HG02571 (cell line): ENCODE data around the gene ZMIZ1.

Experiments
- ATAC-seq: cut with Tn5 transposase; IDR thresholded peaks from one replicate; pipeline ENCODE4 v1.9.1; 2021; ENCODE audit warnings: mild to moderate bottlenecking, moderate library complexity; ENCODE audit not compliant: unreplicated experiment

Gene ZMIZ1

DNA sequence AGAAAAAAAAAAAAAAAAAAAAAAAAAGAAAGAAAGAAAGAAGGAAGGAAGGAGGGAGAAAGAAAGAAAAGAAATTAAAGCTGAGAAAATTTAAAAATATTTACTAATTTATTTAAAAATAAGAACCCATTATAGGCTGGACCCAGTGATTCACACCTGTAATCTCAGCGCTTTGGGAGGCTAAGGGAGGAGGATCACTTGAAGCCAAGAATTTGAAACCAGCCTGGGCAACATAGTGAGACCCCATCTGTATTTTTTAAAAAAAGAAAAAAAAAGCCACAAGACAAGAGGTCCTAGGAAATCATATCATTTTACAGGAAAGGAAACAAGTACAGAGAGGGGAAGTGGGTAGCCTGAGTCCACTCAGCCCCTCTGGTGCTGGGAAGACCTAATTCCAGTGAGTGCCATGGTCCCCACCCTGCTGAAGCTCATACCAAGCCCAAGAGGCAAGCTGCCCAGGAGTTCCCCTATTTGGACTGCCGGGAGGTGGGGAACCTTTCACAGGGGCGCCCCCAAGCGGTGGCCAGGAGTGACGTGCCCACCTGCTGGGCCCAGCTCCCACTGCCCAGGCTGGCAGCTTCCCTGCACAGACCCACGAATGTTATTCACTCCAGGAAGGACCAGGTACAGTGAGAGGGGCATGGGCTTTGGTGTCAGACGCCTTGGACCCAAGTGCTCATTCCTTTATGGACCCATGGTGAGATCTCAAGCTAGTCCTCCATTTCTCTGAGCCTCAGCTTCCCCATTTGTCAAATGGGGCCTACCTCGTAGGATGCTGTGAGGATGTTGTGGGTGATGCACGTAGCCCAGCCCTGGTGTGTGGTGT is 133.6 kb downstream of the ZMIZ1 start:
- no peak for ATAC-seq

DNA sequence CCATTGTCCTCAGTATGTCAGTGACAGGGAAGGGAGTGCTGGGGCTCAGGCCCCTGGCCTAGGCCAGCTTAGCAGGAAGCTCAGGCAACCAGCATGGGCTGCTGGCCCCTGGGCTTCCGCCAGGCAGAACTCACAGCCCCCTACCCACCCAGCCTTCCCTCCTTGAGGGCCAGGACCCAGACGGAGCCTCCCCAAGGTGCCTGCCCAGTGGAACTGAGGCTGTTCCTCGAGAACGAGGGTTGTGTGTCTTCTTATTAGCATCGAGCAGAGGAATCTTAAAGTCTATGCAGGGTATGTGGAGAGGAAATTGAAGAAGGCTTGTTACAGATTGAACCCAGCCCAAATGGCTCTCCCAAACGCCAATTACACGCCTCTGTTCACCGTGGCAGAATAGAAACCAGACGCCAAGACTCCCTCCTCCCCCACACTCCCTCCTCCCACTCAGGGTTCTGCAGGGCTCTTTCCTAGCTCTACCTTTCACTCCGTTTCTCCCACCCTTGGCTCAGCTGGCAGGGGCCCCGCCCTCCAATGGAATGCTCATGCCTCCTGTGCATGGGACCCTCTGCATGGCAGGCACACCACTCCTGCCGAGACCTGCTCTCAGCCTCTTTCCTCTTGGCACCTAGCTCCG is 134.4 kb downstream of the ZMIZ1 start:
- ATAC-seq, result no peak

DNA sequence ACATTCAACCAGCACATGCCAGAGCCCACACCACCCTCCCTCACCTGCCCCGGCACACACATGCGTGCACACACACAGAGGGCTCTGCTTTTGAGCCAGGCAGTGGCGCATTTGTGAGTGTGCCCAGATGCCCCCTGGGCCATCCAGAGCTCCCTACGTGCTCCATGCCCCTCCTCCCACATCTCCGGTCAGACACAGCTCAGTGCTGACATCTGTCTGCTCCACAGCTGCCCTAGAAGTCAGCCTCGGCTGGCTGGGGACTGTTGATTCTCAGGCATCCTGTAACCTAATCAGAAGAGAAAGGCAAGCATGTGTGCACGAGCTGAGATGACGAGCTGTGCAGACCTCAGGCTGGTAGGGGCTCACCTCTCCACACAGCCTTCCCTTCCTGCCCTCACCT is 135.1 kb downstream of the ZMIZ1 start:
- ATAC-seq, result no peak

DNA sequence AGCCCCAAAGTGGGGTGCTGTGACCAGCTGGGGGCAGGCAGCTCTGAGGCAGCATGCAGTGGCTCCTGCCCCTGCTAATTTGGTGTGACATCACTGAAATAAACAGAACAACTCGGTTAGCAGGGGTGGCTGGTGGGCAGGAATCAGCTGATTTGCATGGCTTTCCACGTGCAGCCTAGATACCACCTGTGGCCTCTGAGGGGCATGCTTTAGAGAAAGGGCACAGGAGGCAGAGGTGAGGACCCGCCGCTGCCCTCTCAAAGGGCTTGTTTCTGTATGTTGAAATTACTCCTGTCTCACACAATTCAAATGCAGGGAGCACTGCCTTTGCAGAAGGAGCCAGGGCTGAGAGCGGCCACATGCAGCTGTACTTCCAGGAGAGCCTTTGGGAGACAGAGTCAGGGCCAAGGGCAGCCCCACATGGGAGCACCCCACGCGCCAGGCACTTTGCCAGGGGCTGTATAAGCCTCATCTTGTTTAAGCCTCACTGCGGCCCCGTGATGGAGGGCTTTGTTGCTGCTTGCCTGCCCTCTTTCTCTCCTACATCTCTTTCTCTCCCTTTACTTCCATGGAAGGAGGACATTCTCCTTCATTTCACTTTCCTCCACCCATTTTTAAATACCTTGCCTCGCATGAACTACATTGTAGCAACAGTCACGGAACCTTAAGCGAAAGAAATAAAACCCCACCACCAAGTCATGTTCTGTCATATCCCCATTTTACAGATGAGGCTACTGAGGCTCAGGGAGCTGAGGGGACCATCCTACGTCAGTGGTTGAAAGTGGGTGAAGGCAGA is 137.7 kb downstream of the ZMIZ1 start:
- no peak for ATAC-seq

DNA sequence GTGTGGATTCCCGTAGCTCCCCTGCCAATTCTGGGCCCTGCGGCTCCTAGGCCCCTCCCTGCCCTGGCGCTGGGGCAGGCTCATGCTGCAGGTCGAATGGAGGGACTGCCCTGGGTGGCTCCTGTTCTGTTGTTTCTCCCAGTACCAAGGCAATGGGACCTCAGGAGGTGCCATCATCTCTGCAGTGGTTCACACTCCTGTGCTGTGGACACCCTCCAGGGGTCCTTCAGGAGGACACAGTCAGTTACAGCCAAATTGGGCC is 138.3 kb downstream of the ZMIZ1 start:
- ATAC-seq, result no peak

DNA sequence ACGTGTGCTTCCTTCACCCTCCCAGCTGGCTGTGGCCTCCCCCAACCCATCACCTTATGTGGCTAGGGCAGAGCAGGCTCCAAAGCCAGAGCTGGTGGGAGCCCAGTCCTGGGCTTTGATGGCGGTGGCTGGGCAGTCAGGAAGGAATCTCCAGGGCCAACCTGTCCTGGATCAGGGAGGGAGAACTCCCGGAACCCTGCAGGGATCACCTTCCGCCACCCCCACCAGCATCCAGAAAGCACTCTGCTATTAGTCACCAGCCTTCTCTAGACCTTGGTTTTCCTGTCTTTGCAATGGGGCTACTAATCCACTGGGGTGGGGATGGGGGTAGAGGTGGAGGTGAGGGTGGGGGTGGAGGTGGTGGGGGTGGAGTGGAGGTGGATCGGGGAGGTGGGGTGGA is 139.0 kb downstream of the ZMIZ1 start:
- no peak for ATAC-seq

DNA sequence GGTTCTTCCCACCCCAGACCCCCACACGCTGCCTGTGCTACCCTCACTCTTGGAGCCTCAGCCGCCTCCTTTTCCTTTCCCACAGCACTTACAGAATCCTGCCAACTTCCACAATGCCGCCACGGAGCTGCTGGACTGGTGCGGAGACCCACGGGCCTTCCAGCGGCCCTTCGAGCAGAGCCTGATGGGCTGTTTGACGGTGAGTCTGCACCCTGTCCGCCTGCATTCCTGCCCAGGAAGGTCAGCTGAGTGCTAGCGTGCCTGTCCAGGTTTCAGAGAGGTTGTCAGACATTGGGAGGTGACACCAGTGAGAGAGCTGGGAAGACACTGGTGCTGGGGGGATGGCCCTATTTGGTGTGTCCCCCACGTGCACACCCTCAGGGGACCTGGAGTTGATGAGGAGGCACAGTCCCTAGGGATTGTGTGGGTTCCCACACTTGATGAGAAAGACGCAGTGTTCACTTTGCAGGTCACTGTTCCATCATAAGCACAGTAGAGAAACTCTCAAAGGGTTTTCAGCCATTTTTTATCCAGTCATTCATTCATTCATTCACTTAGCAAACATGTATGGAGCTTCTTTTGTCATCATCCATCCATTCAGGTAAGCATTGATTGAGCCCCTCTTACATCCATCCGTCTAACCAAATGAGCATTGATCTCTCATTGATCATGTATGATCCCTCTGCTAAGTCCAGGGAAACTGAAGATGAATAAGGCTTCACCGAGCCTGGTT is 139.7 kb downstream of the ZMIZ1 start:
- no peak for ATAC-seq

DNA sequence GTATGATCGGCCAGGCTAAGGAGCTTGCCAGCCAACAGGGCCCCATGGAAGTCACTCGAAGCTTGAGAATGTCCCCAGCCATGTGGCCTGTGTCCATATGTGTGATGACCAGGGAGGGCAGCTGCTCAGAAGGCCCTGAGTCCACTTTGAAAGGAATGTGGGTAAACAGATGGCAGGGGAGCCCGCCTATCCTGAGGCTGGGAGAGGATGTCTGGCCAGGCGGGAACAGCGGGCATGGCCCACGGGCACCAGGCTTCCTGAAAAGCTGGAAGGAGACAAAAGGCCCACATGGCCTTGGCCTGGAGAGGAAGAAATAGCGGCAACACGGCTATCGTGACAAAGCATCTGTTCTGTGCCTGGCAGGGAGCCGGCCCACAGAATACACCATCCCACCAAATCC is 140.6 kb downstream of the ZMIZ1 start:
- no peak for ATAC-seq

DNA sequence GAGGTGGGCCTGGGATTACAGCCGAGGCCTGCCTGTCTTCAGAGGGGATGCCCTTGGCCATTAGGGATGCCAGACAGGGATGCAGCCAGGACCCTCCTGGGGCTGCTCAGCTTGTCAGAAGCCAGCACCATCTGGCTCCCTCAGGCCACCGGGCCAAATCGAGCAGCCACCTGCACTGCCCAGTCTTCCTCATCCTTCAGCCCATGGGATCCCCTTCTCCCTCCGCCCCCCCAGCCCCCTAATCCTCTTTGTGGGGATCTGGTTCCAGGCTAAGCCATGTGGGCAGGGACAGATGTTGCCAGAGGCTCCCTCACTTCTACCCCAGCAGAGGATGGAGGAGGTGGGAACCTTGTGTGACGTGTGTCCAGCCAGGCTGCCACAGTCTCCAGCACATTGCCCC is 141.1 kb downstream of the ZMIZ1 start:
- ATAC-seq, result no peak

DNA sequence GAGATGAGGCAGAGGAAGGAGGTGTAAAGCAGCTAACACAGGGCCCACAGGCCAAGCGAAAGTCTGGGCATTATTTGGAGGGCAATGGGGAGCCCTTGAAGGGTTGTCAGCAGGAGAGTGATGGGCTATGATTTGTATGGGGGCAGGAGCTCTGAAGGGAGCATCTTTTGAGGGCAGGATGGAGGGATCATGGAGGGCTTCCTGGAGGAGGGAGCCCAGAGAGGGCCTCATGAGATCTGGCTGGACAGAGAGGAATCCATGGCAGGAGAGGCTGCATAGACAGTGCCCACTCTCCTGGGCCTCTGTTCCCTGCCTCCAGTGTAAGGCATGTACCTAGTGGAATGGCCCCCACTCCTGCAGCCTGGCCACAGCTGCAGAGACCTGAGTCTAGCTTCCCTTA is 141.9 kb downstream of the ZMIZ1 start:
- ATAC-seq, result no peak

DNA sequence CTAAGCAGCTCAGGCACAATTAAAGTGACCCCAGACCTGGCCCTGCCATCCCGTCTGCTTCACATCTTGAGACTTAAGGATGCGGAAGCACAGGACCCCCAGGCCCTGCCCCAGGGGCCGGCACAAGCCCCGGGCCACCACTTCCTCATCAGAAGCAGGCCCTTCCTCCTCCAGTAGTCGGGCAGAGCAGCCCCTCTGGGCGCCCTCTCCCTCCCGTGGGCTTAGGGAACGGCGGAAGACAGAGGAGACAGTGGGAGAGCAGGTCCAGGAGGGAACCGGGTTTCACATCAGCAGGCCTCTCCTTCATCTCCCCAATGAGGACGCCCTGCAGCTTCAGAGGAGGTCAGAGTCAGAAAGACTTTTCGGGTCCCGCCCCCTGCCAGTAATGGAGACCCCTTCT is 142.8 kb downstream of the ZMIZ1 start:
- ATAC-seq, result no peak

DNA sequence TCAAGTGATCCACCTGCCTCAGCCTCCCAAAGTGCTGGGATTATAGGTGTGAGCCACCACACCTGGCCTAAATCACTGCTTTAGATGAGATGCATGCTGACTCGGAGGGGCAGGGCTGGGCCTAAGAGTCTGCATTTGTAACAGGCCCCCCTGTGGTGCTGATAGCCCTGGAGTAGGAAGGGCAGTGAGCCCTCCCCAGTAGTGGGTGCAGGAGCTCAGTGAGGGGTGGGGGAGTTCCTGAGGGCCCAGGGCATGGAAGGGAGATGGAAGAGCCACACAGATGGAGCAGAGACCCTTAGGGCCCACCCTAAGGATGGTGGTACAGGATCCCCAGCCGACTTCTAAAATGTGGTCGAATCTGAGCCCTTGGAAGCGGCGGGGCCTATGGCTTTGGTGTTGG is 146.8 kb downstream of the ZMIZ1 start:
- no peak for ATAC-seq

DNA sequence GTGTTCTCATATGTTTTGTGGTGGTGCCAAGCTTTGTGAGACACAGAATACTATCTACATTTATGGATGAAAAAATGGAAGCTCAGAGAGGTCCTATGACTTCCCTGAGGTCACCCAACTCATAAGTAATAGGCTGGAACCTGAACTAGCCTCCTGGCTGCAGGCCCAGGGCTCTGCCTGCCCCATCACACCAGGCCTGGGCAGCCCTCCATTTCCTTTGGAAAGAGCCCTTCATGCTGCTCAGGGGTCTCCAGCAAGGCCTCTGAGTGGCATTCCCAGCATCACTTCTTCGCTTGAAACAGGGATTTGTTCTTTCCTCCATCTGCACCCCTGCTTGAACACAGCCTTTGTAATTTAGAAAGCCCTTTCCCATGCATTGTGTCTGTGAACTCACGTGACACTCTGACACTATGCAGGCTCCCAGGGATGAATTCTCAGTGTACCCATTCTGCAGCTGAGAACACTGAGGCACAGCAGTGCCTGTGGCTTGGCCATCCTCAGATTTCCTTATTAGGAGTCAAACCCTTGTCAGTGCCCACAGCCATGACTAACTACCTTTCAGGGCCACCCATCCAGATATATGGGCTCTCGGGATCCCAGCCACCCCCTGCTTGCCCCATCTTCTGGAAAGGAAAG is 150.7 kb downstream of the ZMIZ1 start:
- ATAC-seq, result no peak

DNA sequence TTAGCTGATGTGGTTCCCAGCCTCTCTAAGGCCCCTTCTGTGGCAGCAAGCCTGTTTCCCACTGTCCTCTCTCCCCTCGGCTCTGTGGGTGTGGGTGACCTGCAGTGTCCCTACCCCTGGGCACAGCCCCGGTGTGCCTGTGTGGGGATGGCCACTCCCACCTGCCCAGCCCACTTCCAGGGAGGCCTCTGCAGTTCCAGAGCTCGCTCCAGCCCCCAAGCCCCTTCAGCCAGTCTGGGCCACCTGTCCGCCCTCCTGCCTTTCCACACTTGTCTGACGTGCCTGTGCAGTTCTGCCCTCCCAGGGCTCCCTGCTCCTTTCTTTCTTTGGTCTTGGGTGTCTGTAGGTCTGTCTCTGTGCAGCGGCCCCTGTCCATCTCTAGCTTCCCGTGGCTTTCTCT is 151.5 kb downstream of the ZMIZ1 start:
- no peak for ATAC-seq

DNA sequence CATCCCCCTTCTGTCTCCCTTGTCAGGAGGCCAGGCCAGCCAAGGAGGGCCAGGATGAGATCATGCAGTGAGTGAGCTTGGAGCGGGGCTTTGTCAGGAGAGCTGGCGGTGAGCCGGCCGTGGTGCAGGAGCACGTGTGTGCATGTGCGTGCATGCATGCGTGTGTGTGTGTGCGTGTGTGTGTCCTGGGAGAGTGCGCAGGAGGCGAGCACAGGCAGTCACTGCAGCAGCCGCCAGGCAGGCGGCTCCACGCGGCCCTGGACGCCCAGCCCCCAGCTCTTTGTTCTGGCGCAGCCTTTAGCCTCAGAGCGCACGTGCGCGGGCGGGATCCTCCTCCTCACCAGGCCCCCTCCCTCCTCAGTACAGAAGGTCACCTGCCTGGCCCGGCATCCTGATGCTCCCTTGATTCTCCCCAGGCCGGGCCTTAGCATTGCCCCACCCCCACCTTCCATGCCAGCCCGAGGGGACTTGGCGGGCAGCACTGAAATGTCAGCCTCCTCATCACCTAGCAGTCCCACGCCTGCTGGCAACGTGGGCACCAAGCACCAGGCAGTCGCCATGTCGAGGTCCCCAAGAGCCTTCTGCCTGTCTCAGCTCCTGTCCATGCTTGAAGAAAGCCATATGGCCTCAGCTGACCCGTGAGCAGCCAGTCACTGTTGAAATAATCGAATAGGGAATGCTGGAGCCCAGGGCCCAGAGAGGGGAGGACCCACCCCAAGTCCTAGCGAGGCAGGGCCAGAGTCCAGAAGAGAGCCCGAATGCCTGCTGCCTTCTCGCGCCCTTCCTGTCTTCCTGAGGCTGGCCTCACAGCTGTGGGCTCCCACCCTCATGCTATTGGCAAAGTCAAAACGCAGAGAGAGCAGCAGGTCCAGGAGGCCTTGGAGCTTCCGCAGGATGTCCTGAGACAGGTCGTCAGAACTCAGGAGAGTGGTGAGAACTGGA is 152.6 kb downstream of the ZMIZ1 start:
- ATAC-seq, result no peak

DNA sequence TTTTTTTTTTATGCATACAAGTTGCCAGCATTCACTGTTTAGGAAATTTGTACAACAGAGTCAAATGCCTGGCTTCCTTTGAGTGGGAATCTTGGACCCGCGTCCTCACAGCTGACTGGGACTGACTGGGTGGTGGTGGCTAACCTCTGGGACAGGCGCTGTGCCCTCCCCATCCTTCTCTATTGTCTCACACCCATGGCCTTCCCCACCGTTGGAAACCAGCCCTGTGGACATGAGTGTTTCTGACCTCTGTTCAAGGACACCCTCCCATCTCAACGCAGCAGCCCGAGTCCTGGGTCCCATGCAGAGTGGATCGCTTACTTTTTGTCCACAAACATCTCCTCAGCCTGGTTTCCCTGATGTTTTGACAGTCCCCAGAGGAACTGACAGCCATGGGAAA is 153.4 kb downstream of the ZMIZ1 start:
- ATAC-seq, result no peak

DNA sequence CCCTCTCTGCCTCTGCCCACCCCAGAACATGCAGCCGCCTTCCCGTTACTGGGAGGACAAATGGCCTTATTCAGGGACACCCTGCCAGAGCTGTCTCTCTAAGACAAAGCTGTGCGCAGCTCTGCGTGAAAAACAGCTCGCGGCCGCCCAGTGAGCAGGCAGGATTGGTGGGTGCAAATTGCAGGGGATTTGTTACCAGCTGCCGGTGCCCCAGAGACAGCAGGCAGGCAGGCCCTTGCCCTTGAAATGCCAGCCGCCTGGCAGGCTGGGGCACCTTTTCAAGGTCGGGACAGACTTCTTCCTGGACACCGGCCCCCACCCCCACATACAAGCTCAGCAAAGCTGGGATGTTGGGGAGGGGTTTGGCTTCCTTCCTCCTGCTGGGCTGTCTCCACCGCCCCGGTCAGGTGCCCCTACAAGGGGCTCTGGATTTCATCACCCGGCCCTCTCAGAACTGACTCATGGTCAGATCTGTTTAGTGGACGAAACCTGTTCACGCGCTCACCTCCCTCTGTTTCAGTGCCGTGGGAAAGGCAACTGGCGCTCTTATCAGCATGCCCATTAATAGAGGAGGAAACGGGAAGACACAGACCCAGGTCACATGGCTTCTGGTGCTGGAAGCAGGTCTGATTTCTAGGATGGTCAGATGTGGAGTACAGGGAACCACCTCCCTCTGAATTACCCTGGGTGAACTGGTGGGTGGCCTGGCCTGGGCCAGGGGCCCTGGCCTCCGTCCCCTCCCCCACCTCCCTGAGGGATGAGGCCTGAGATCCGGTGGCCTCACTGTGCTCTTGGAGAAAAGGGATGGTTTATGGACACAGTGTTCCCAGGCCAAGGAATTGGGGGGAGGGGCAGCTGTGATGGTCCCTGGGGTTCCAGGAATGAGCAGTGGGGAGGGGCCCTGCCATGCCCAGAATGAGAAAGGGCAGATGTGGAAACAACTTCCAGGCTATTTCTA is 154.6 kb downstream of the ZMIZ1 start:
- no peak for ATAC-seq

DNA sequence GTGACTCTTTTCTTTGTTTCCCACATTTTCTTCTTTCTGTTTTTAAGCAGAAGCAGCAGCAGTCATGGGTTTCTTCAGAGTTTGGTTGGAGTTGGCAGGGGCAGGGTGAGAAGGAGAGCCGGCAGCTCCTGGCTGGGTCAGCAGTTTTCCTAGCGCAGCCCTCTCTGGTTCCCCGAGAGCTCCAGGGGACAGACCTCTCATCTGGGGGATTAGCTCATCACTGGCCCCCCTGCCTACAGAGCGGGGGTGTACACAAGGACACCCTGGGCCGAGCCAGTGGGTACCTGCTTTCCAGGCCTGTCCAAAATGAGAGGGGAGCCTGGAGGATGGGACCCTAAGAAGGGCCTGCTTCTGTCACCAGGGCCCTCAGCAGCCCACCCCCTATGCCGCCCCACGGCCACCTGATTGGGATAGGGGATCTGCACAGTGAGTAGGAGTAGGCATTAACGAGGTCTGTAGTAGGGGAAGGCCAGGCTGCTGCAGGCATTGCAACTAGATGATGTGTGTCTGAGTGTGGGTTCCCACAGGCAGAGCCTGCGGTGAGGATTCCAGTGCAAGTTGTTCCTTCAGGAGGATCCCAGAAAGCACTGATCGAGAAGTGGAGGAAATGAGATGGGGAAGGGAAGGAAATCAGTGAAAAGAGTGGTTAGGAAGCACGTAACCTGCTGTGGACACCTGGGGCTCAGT is 155.6 kb downstream of the ZMIZ1 start:
- ATAC-seq, result no peak
